ENCODE measurements around the gene CYB561D2. TPM values are rescaled to one million over a fixed set of nuclear protein-coding genes. Genes with fewer than 3 reads are reported as not detected.

The CYB561D2 gene
- total RNA-seq, 4 donors from 2014 or later = 5.4 to 12.4 (median 8.1) TPM

- TF ChIP-seq POLR2AphosphoS5 (IDR thresholded peaks at IDR 0.05) (no peak), POLR2A (IDR thresholded peaks at IDR 0.05; ENCODE audit: low read depth) (no peak), EP300 (IDR thresholded peaks at IDR 0.05) (no peak), CTCF (IDR thresholded peaks at IDR 0.05) (no peak)
- no peak for DNase-seq (ENCODE audit: extremely low spot score)
- Histone ChIP-seq H3K4me1 (peaks cover under 1 to 6% (median 3%) of the 10 kb centered on the region in 4 donors), H3K27me3 (no peaks in the 10 kb centered on the region), H3K36me3 (no peaks in the 10 kb centered on the region), H3K9me3 (no peaks in the 10 kb centered on the region), H3K4me3 (no peak overlapping the region), H3K27ac (replicated peaks in 1 of 4) (no peak overlapping the region)
- intact Hi-C loops (cut with DNase I) = no loop called here
- 84% methylated on average over 13 of the region's 13 CpGs for WGBS
Observed at GRCh38 chr3:50385754-50386153, 35.1 kb downstream of the CYB561D2 start.

- no peaks in the 10 kb centered on the region for H3K27me3 ChIP-seq
- WGBS = 91% methylated on average over 14 of the region's 25 CpGs
- no peak for TF ChIP-seq CTCF (IDR thresholded peaks at IDR 0.05)
- intact Hi-C loops (cut with DNase I) = no loop called here
- no peak for DNase-seq (ENCODE audit: extremely low spot score)
- H3K4me1 ChIP-seq = peaks cover 6 to 21% (median 11%) of the 10 kb centered on the region in 4 donors
- no peak overlapping the region for H3K4me3 ChIP-seq
- H3K36me3 ChIP-seq = no peaks in the 10 kb centered on the region
- H3K9me3 ChIP-seq = no peaks in the 10 kb centered on the region
- H3K27ac ChIP-seq (replicated peaks in 1 of 4) = no peak overlapping the region
Observed at GRCh38 chr3:50388016-50388719, 37.5 kb downstream of the CYB561D2 start.

- TF ChIP-seq POLR2A (IDR thresholded peaks at IDR 0.05; ENCODE audit: low read depth) (no peak), CTCF (IDR thresholded peaks at IDR 0.05) (no peak), EP300 (IDR thresholded peaks at IDR 0.05) (no peak), POLR2AphosphoS5 (IDR thresholded peaks at IDR 0.05) (no peak)
- Histone ChIP-seq H3K36me3 (no peaks in the 10 kb centered on the region), H3K9me3 (no peaks in the 10 kb centered on the region), H3K4me1 (peaks cover 6 to 21% (median 11%) of the 10 kb centered on the region in 4 donors), H3K27ac (replicated peaks in 1 of 4) (no peak overlapping the region), H3K27me3 (no peaks in the 10 kb centered on the region), H3K4me3 (no peak overlapping the region)
- no peak for DNase-seq (ENCODE audit: extremely low spot score)
- WGBS = 89% methylated on average over 14 of the region's 22 CpGs
- intact Hi-C loops (cut with DNase I) = no loop called here
Observed at GRCh38 chr3:50388720-50389413, 38.2 kb downstream of the CYB561D2 start.

- TF ChIP-seq POLR2AphosphoS5 (IDR thresholded peaks at IDR 0.05) (no peak), EP300 (IDR thresholded peaks at IDR 0.05) (no peak), CTCF (IDR thresholded peaks at IDR 0.05) (no peak), POLR2A (IDR thresholded peaks at IDR 0.05; ENCODE audit: low read depth) (no peak)
- intact Hi-C loops (cut with DNase I) = no loop called here
- DNase-seq (ENCODE audit: extremely low spot score) = no peak
- 82% methylated on average over 6 of the region's 6 CpGs for WGBS
- Histone ChIP-seq H3K27me3 (no peaks in the 10 kb centered on the region), H3K9me3 (no peaks in the 10 kb centered on the region), H3K36me3 (no peaks in the 10 kb centered on the region), H3K4me3 (no peak overlapping the region), H3K4me1 (peaks cover 6 to 21% (median 11%) of the 10 kb centered on the region in 4 donors), H3K27ac (replicated peaks in 1 of 4) (no peak overlapping the region)
Observed at GRCh38 chr3:50389414-50389767, 38.7 kb downstream of the CYB561D2 start.

Data from esophagus muscularis mucosa (tissue), 4 donors.